Breast epithelium (tissue), 4 donors: ENCODE measurements around the gene PARP15. TPM values are rescaled to one million over a fixed set of nuclear protein-coding genes. Genes with fewer than 3 reads are reported as not detected.

Source experiments
- DNase-seq, 2 donors: peaks; one replicate each; pipeline ENCODE4 v3.0.0-alpha.2; 2019; ENCODE audit warnings: low spot score in 2 of 2
- H3K27ac ChIP-seq, 2 donors: fragments of 200-600 bp; sonication (generic) in 1 of 2; one replicate each; pipeline ENCODE4 v1.5.1; 2016 to 2019; ENCODE audit warnings: mild to moderate bottlenecking in 1 of 2
- H3K27me3 ChIP-seq, 2 donors: fragments of 200-600 bp; sonication (generic) in 1 of 2; one replicate each; pipeline versions ENCODE4 v1.5.1 to v1.6.0; 2017 to 2019; ENCODE audit warnings: control low read depth in 1 of 2, mild to moderate bottlenecking in 1 of 2
- H3K36me3 ChIP-seq: fragments of 200-600 bp; one replicate; pipeline ENCODE4 v1.5.1; 2019
- H3K4me1 ChIP-seq, 2 donors: fragments of 200-600 bp; sonication (generic); one replicate each; pipeline ENCODE4 v1.5.1; 2016 to 2019; ENCODE audit warnings: control low read depth in 1 of 2
- H3K4me3 ChIP-seq, 3 donors: fragments of 200-600 bp; sonication (generic); 1 replicate in 2 of 3; 2 replicates in 1 of 3; pipeline ENCODE4 v1.5.1; 2016 to 2019; ENCODE audit warnings: mild to moderate bottlenecking in 3 of 3, moderate library complexity in 2 of 3
- H3K9me3 ChIP-seq, 2 donors: fragments of 200-600 bp; sonication (generic) in 1 of 2; one replicate each; pipeline ENCODE4 v1.5.1; 2016 to 2019; ENCODE audit warnings: control low read depth in 1 of 2
- CTCF ChIP-seq, 3 donors: fragments of 450-650 bp; IDR thresholded peaks; one replicate each; pipeline ENCODE4 v1.5.1; 2016 to 2017; ENCODE audit warnings: antibody characterized with exemption in 3 of 3, mild to moderate bottlenecking in 3 of 3, moderate library complexity in 3 of 3
- POLR2A ChIP-seq: fragments of 450-650 bp; IDR thresholded peaks from one replicate; pipeline ENCODE4 v1.6.1; 2016; ENCODE audit warnings: antibody characterized with exemption, mild to moderate bottlenecking, moderate library complexity
- POLR2AphosphoS5 ChIP-seq, 3 donors: sonication (generic); formaldehyde crosslinking; IDR thresholded peaks; one replicate each; pipeline ENCODE4 v1.6.1; 2017; ENCODE audit warnings: antibody characterized with exemption in 3 of 3
- intact Hi-C: fragments of 100-400 bp; cut with DNase I; formaldehyde crosslinking; loops from one replicate; pipeline ENCODE4 v1.15.1; 2023; ENCODE audit warnings: low total_unique reads
- total RNA-seq, 3 donors: library from RNA; depleted of rRNA; stranded (reverse); fragments of >200 nt; gene quantifications; one replicate each; pipeline ENCODE4 v1.1.0, GENCODE V29; 2016

Gene PARP15
- total RNA-seq, 3 donors from 2014 or later, result 2.9 to 5.6 (median 5.4) TPM

DNA sequence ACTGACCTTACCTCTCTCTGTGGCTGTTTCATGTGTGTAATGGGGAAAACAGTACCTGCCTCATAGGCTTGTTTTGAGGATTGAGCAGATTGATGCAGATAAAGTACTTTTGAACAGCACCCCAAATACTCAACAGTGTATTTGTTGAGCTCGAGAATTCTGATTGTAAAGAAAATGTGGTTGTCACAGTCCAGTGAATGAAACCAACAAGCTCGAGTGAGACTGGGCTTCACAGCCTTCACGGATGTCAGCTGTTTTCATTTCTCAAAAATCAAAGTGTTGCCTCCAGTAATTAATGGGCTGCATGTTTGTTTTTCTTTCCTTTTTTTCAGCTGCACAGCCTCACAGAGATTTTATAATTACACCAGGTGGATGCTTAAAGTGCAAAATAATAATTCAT lies 43.7 kb downstream of the PARP15 start:
- TF ChIP-seq POLR2A (no peak), POLR2AphosphoS5 (IDR thresholded peaks at IDR 0.05) (no peak), CTCF (IDR thresholded peaks at IDR 0.05) (no peak)
- H3K4me3 ChIP-seq, result no peak overlapping the region
- H3K9me3 ChIP-seq, result no peaks in the 10 kb centered on the region
- H3K27ac ChIP-seq, result no peak overlapping the region
- H3K27me3 ChIP-seq, result no peaks in the 10 kb centered on the region
- H3K4me1 ChIP-seq, result no peaks in the 10 kb centered on the region
- intact Hi-C loops, result no loop called here
- no peak for DNase-seq
- H3K36me3 ChIP-seq, result no peaks in the 10 kb centered on the region

DNA sequence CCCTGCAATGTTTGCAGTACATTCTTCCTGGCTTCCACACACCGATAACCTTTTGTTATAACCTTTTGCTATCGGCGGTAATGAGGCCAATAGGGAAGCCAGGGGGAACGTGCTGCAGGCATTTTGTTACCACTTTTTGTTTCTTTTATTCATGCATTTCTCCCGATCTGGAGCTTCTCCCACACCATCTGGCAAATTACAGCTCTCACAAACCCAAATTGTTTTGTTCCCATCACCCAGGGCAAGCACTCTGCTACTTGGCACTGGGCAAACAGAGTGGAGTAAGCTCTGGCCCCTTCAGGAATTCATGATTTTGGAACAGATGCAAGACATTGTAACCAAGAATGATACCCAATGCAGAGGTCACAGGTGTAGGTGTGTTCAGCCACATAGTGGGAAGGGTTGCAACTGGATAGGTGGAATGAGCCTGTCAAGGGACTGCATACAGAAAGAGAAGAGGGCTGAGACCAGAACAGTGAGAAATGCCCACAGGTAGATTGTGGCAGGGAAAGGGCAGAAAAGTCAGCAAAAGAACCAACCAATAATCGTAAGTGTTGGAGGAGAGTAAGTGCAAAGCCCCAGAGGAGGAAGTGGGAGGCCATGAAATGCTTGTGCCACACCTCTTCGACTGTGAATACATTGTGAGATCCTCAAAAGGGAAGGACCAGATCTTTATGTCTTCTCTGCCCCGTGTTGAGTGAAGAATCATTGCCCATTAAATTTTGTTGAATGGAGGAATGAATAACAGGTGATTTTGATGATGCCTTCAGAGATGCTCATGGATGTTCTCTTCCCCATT lies 45.8 kb downstream of the PARP15 start:
- intact Hi-C loops, result no loop called here
- Histone ChIP-seq H3K36me3 (no peaks in the 10 kb centered on the region), H3K4me1 (no peaks in the 10 kb centered on the region), H3K4me3 (no peak overlapping the region), H3K9me3 (no peaks in the 10 kb centered on the region), H3K27ac (no peak overlapping the region), H3K27me3 (no peaks in the 10 kb centered on the region)
- no peak for TF ChIP-seq CTCF (IDR thresholded peaks at IDR 0.05)
- no peak for TF ChIP-seq POLR2AphosphoS5 (IDR thresholded peaks at IDR 0.05)
- no peak for DNase-seq

- no peak for TF ChIP-seq CTCF (IDR thresholded peaks at IDR 0.05)
- no peak for TF ChIP-seq POLR2AphosphoS5 (IDR thresholded peaks at IDR 0.05)
- no peak for TF ChIP-seq POLR2A
- Histone ChIP-seq H3K9me3 (no peaks in the 10 kb centered on the region), H3K27ac (no peak overlapping the region), H3K36me3 (no peaks in the 10 kb centered on the region), H3K4me3 (no peak overlapping the region), H3K4me1 (no peaks in the 10 kb centered on the region), H3K27me3 (no peaks in the 10 kb centered on the region)
- intact Hi-C loops, result no loop called here
- no peak for DNase-seq
Observed at GRCh38 chr3:122626515-122627180, 49.2 kb downstream of the PARP15 start.

- no peaks in the 10 kb centered on the region for H3K36me3 ChIP-seq
- no peak for DNase-seq
- H3K9me3 ChIP-seq, result no peaks in the 10 kb centered on the region
- H3K27me3 ChIP-seq, result no peaks in the 10 kb centered on the region
- intact Hi-C loops, result no loop called here
- no peak for TF ChIP-seq POLR2AphosphoS5 (IDR thresholded peaks at IDR 0.05)
- TF ChIP-seq POLR2A, result no peak
- TF ChIP-seq CTCF (IDR thresholded peaks at IDR 0.05), result no peak
- no peaks in the 10 kb centered on the region for H3K4me1 ChIP-seq
- no peak overlapping the region for H3K4me3 ChIP-seq
- no peak overlapping the region for H3K27ac ChIP-seq
Observed at GRCh38 chr3:122627301-122627700, 49.9 kb downstream of the PARP15 start.

- Histone ChIP-seq H3K9me3 (no peaks in the 10 kb centered on the region), H3K4me1 (no peaks in the 10 kb centered on the region), H3K36me3 (no peaks in the 10 kb centered on the region), H3K27ac (no peak overlapping the region), H3K4me3 (no peak overlapping the region), H3K27me3 (no peaks in the 10 kb centered on the region)
- intact Hi-C loops, result no loop called here
- TF ChIP-seq POLR2A (no peak), POLR2AphosphoS5 (IDR thresholded peaks at IDR 0.05) (no peak), CTCF (IDR thresholded peaks at IDR 0.05) (no peak)
- DNase-seq, result no peak
Observed at GRCh38 chr3:122628567-122628966, 51.1 kb downstream of the PARP15 start.
